K562 (cell line): Measurements from ENCODE around the gene DNAJC12. TPM values are rescaled to one million over a fixed set of nuclear protein-coding genes. Genes with fewer than 3 reads are reported as not detected.

Source experiments
- ATAC-seq: fragments of 200-7000 bp; cut with Tn5 transposase; 3 replicates; pipeline ENCODE4 v1.9.1; 2020; ENCODE audit warnings: moderate library complexity
- BruUV-seq: library from RNA; stranded (reverse); fragments of 400-500 nt; replicated peaks from 2 replicates; lab custom pipeline; 2021; lab: Mats Ljungman, UMichigan
- CTCF ChIA-PET: fragments of 300-600 bp; formaldehyde crosslinking; extraction: SDS; loops from one replicate; lab custom pipeline; 2021; ENCODE audit warnings: low intra/inter-chr PET ratio; lab: Yijun Ruan, JAX
- POLR2A ChIA-PET: fragments of 300-600, 350-650 bp; sonication (Branson Sonifier 250); formaldehyde crosslinking; extraction: SDS; loops from one replicate; lab custom pipeline; 2021; ENCODE audit warnings: antibody characterized with exemption, inconsistent platforms; lab: Yijun Ruan, JAX
- DNase-seq, 4 experiments: peaks; one replicate each; pipeline versions ENCODE4 v3.0.0 to v3.0.0-alpha.2; 2011 to 2018; ENCODE audit warnings: low spot score in 3 of 4, mixed read lengths in 3 of 4; ENCODE audit errors: extremely low read depth in 1 of 4
- FAIRE-seq: peaks from 2 replicates; lab custom pipeline; 2011; peaks lifted over from hg19 to GRCh38; lab: Jason Lieb, UNC
- H2AFZ ChIP-seq: 2 replicates; pipeline ENCODE4 v1.6.0; 2011; ENCODE audit warnings: low read depth, low read length, control low read depth, inconsistent platforms
- H3K27ac ChIP-seq: fragments of 200-600 bp; 3 replicates; pipeline ENCODE4 v1.8.0; 2011; ENCODE audit warnings: low read depth, mild to moderate bottlenecking, control low read depth, inconsistent platforms, low read length, moderate library complexity, mixed read lengths; ENCODE audit errors: extremely low read depth
- H3K27me3 ChIP-seq, 2 experiments: fragments of 300-600 bp in 1 of 2; 2 replicates in 1 of 2; 3 replicates in 1 of 2; pipeline versions ENCODE4 v1.6.0 to v1.8.0; 2011; ENCODE audit warnings: inconsistent platforms in 2 of 2, low read length in 2 of 2, mild to moderate bottlenecking in 1 of 2, mixed read lengths in 1 of 2, moderate library complexity in 1 of 2; ENCODE audit not compliant: control insufficient read depth in 2 of 2, insufficient read depth in 2 of 2
- H3K36me3 ChIP-seq: fragments of 300-600 bp; 3 replicates; pipeline ENCODE4 v1.8.0; 2011; ENCODE audit warnings: mild to moderate bottlenecking, low read length, inconsistent platforms; ENCODE audit not compliant: control insufficient read depth, insufficient read depth
- H3K4me1 ChIP-seq, 2 experiments: fragments of 200-600 bp in 1 of 2; replicated peaks in 1 of 2; 2 replicates in 1 of 2; 3 replicates in 1 of 2; pipeline versions ENCODE4 v1.5.1 to v1.8.0; 2011; ENCODE audit warnings: inconsistent platforms in 2 of 2, low read length in 2 of 2, mild to moderate bottlenecking in 1 of 2, mixed read lengths in 1 of 2, moderate library complexity in 1 of 2; ENCODE audit not compliant: control insufficient read depth in 2 of 2, insufficient read depth in 2 of 2
- H3K4me2 ChIP-seq: 2 replicates; pipeline ENCODE4 v1.6.1; 2011; ENCODE audit warnings: low read length, control low read depth, inconsistent platforms, mixed read lengths; ENCODE audit not compliant: insufficient read depth
- H3K4me3 ChIP-seq: fragments of 200-600 bp; sonication (generic), shearing (Covaris generic); 2 replicates; pipeline ENCODE4 v1.5.1; 2016; ENCODE audit warnings: control low read depth, inconsistent platforms
- H3K79me2 ChIP-seq: fragments of 200-600 bp; 3 replicates; pipeline ENCODE4 v1.8.0; 2011; ENCODE audit warnings: low read length, inconsistent platforms; ENCODE audit not compliant: control insufficient read depth, insufficient read depth
- H3K9ac ChIP-seq, 2 experiments: 2 replicates each; pipeline versions ENCODE4 v1.6.0 to v1.6.1; 2011; ENCODE audit warnings: low read depth in 2 of 2, low read length in 2 of 2, control low read depth in 1 of 2, inconsistent platforms in 1 of 2, mild to moderate bottlenecking in 1 of 2, mixed read lengths in 1 of 2; ENCODE audit not compliant: insufficient read depth in 1 of 2
- H3K9me1 ChIP-seq: one replicate; pipeline ENCODE4 v1.6.0; 2011; ENCODE audit warnings: inconsistent platforms, mild to moderate bottlenecking, low read length, moderate library complexity; ENCODE audit not compliant: control insufficient read depth, insufficient read depth
- H3K9me3 ChIP-seq: replicated peaks from 2 replicates; pipeline ENCODE4 v1.5.1; 2011; ENCODE audit warnings: low read depth, low read length, inconsistent platforms; ENCODE audit not compliant: control insufficient read depth, insufficient read depth
- H4K20me1 ChIP-seq: replicated peaks from 2 replicates; pipeline ENCODE4 v1.6.1; 2011; ENCODE audit warnings: low read length, inconsistent platforms, mixed read lengths; ENCODE audit not compliant: control insufficient read depth, insufficient read depth
- ATF6 ChIP-seq: sonication (generic); formaldehyde crosslinking; IDR thresholded peaks from 2 replicates; pipeline ENCODE4 v1.4.0; 2020; ENCODE audit warnings: mild to moderate bottlenecking, missing genetic modification reagents
- BCOR ChIP-seq: fragments of 450-650 bp; IDR thresholded peaks from 2 replicates; pipeline ENCODE4 v1.6.1; 2016
- BMI1 ChIP-seq: fragments of 150-350 bp; IDR thresholded peaks from 2 replicates; pipeline ENCODE4 v1.6.1; 2014; ENCODE audit warnings: low read length
- CREB1 ChIP-seq, 2 experiments: sonication (generic) in 1 of 2; formaldehyde crosslinking in 1 of 2; IDR thresholded peaks; 2 replicates each; pipeline versions ENCODE4 v1.6.1 to v1.8.0; 2012 to 2022; ENCODE audit warnings: inconsistent platforms in 1 of 2, mild to moderate bottlenecking in 1 of 2, missing genetic modification reagents in 1 of 2, moderate library complexity in 1 of 2
- CREBBP ChIP-seq: IDR thresholded peaks from one replicate; pipeline ENCODE4 v1.6.1; 2012; ENCODE audit warnings: low read depth, mild to moderate bottlenecking, control low read depth, inconsistent platforms, low read length
- DEAF1 ChIP-seq: fragments of 450-650 bp; formaldehyde crosslinking; IDR thresholded peaks from 2 replicates; pipeline ENCODE4 v1.4.0; 2020; ENCODE audit warnings: mild to moderate bottlenecking, moderate library complexity
- PML ChIP-seq: IDR thresholded peaks from 2 replicates; pipeline ENCODE4 v1.6.1; 2012; ENCODE audit warnings: low read length, inconsistent platforms
- SUPT5H ChIP-seq: fragments of 450-650 bp; IDR thresholded peaks from 2 replicates; pipeline ENCODE4 v1.6.1; 2016
- TRIM25 ChIP-seq: fragments of 450-650 bp; IDR thresholded peaks from 2 replicates; pipeline ENCODE4 v1.7.0; 2016; ENCODE audit warnings: borderline replicate concordance
- ZBTB9 ChIP-seq: fragments of 450-650 bp; formaldehyde crosslinking; IDR thresholded peaks from 2 replicates; pipeline ENCODE4 v1.4.0; 2020; ENCODE audit warnings: mild to moderate bottlenecking, moderate library complexity
- ZNF431 ChIP-seq: sonication (generic); formaldehyde crosslinking; IDR thresholded peaks from 2 replicates; pipeline ENCODE4 v1.8.0; 2022; ENCODE audit warnings: mild to moderate bottlenecking, missing genetic modification reagents
- in situ Hi-C: fragments of 300-500 bp; cut with MboI; formaldehyde crosslinking; loops from 4 replicates; pipeline ENCODE4 v1.15.0; 2018; ENCODE audit warnings: inconsistent platforms, mixed read lengths
- intact Hi-C: fragments of 100-400 bp; cut with micrococcal nuclease; formaldehyde crosslinking; loops from 2 replicates; pipeline ENCODE4 v1.14.2; 2022
- polyA plus RNA-seq, 8 experiments: library from polyadenylated mRNA; depleted of rRNA in 4 of 8; stranded (reverse) in 5 of 8; unstranded in 3 of 8; fragments of >200 nt; fragmentation: Nextera tagmentation in 2 of 8; fragmentation: Illumina TruSeq in 1 of 8; extraction: Ambion mirVana in 2 of 8; extraction: Trizol in 1 of 8; gene quantifications; 2 replicates each; pipeline versions ENCODE4 v1.2.1 to v1.2.3, GENCODE V29; 2011 to 2014; ENCODE audit warnings: inconsistent platforms in 1 of 8, missing spikeins in 1 of 8
- total RNA-seq, 7 experiments: library from RNA; depleted of rRNA in 6 of 7; stranded (reverse); fragments of >200 nt in 6 of 7; fragmentation: Illumina TruSeq in 2 of 7; extraction: Trizol in 2 of 7; gene quantifications; 2 replicates each; pipeline versions ENCODE4 v1.2.1 to v1.2.3, GENCODE V29; 2011 to 2021; ENCODE audit warnings: low replicate concordance in 1 of 7
- TF ChIP-seq, protein P1 (sequence below): sonication (generic); formaldehyde crosslinking; IDR thresholded peaks from 2 replicates; pipeline ENCODE4 v1.8.1; 2023; ENCODE audit warnings: mild to moderate bottlenecking, missing genetic modification reagents
- TF ChIP-seq, protein P2 (sequence below): fragments of 250-450 bp; sonication (Bioruptor Pico); IDR thresholded peaks from 2 replicates; pipeline ENCODE4 v1.8.0; 2021; ENCODE audit warnings: moderate library complexity, mild to moderate bottlenecking, inconsistent platforms

Gene DNAJC12
- total and polyA plus RNA-seq, 9 of the 15 experiments (the other 6 are each of a cell fraction or from before 2014, with no cell fraction given): 7.4 to 95.9 (median 68.5) TPM

GRCh38 chr10:67804395-67804678 is 33.7 kb downstream of the DNAJC12 start:
- in situ Hi-C loops: no loop called here
- POLR2A ChIA-PET: no interaction called here
- TF ChIP-seq BCOR: no peak
- TF ChIP-seq SUPT5H: no peak
- TF ChIP-seq CREB1 (IDR thresholded peaks at IDR 0.05): no peak
- TF ChIP-seq CREB1 (CRISPR knock-in tag; IDR thresholded peaks at IDR 0.05): no peak
- no peak for TF ChIP-seq CREBBP
- no peak for TF ChIP-seq BMI1
- no peak for TF ChIP-seq PML
- TF ChIP-seq TRIM25: no peak
- TF ChIP-seq ZNF431 (CRISPR knock-in tag): no peak
- no peak for TF ChIP-seq ATF6 (CRISPR knock-in tag)
- TF ChIP-seq, protein P1, sequence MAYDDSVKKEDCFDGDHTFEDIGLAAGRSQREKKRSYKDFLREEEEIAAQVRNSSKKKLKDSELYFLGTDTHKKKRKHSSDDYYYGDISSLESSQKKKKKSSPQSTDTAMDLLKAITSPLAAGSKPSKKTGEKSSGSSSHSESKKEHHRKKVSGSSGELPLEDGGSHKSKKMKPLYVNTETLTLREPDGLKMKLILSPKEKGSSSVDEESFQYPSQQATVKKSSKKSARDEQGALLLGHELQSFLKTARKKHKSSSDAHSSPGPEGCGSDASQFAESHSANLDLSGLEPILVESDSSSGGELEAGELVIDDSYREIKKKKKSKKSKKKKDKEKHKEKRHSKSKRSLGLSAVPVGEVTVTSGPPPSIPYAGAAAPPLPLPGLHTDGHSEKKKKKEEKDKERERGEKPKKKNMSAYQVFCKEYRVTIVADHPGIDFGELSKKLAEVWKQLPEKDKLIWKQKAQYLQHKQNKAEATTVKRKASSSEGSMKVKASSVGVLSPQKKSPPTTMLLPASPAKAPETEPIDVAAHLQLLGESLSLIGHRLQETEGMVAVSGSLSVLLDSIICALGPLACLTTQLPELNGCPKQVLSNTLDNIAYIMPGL (CRISPR knock-in tag): no peak
- TF ChIP-seq, protein P2, sequence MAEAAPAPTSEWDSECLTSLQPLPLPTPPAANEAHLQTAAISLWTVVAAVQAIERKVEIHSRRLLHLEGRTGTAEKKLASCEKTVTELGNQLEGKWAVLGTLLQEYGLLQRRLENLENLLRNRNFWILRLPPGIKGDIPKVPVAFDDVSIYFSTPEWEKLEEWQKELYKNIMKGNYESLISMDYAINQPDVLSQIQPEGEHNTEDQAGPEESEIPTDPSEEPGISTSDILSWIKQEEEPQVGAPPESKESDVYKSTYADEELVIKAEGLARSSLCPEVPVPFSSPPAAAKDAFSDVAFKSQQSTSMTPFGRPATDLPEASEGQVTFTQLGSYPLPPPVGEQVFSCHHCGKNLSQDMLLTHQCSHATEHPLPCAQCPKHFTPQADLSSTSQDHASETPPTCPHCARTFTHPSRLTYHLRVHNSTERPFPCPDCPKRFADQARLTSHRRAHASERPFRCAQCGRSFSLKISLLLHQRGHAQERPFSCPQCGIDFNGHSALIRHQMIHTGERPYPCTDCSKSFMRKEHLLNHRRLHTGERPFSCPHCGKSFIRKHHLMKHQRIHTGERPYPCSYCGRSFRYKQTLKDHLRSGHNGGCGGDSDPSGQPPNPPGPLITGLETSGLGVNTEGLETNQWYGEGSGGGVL: no peak
- no peak for TF ChIP-seq DEAF1
- TF ChIP-seq ZBTB9 (CRISPR knock-in tag): no peak

More at GRCh38 chr10:67804395-67804678, 33.7 kb downstream of the DNAJC12 start:
- Histone ChIP-seq H3K9ac (no peak overlapping the region), H3K9me1 (no peaks in the 10 kb centered on the region), H3K27me3 (no peaks in the 10 kb centered on the region), H2AFZ (no peak overlapping the region), H3K9me3 (no peaks in the 10 kb centered on the region), H3K4me2 (no peak overlapping the region), H3K79me2 (no peaks in the 10 kb centered on the region), H3K4me1 (no peaks in the 10 kb centered on the region), H3K27ac (no peak overlapping the region), H3K36me3 (peaks cover 9% of the 10 kb centered on the region; the same call in 2 of the 3 replicates), H4K20me1 (no peaks in the 10 kb centered on the region), H3K4me3 (no peak overlapping the region)
- FAIRE-seq: no peak
- BruUV-seq: no TSS peak
- no peak for DNase-seq
- intact Hi-C loops: no loop called here
- CTCF ChIA-PET: no interaction called here
- no peak for ATAC-seq
